ENCODE measurements around the gene SLC25A48. TPM values are rescaled to one million over a fixed set of nuclear protein-coding genes. Genes with fewer than 3 reads are reported as not detected.
A peak's percentile ranks its signal among the peaks of the same experiment; 100 is the strongest.

Gene SLC25A48
- total RNA-seq, 4 donors from 2014 or later = 1.7 to 5.7 (median 3.1) TPM

GRCh38 chr5:135916638-135917263, 82.3 kb downstream of the SLC25A48 start:
- H3K9me3 ChIP-seq = no peaks in the 10 kb centered on the region
- peaks cover 41% of the 10 kb centered on the region for H3K27me3 ChIP-seq
- H3K27ac ChIP-seq = no peak overlapping the region
- 71% methylated on average over 8 of the region's 8 CpGs for WGBS
- H3K36me3 ChIP-seq = no peaks in the 10 kb centered on the region
- no peak overlapping the region for H3K4me3 ChIP-seq
- no peak for TF ChIP-seq POLR2AphosphoS5 (IDR thresholded peaks at IDR 0.05)
- H3K4me1 ChIP-seq = no peaks in the 10 kb centered on the region
- DNase-seq (ENCODE audit: low spot score in 2 of 2) = no peak

- no peak for DNase-seq (ENCODE audit: low spot score in 2 of 2)
- Histone ChIP-seq H3K4me1 (no peaks in the 10 kb centered on the region), H3K9me3 (no peaks in the 10 kb centered on the region), H3K27me3 (peaks cover 40% of the 10 kb centered on the region), H3K4me3 (no peak overlapping the region), H3K36me3 (no peaks in the 10 kb centered on the region), H3K27ac (no peak overlapping the region)
- WGBS = 82% methylated on average over 3 of the region's 3 CpGs
- TF ChIP-seq EP300 (IDR thresholded peaks at IDR 0.05) = no peak
- TF ChIP-seq POLR2AphosphoS5 (IDR thresholded peaks at IDR 0.05) = no peak
- no peak for TF ChIP-seq POLR2A (IDR thresholded peaks at IDR 0.05)
- TF ChIP-seq CTCF (IDR thresholded peaks at IDR 0.05) = no peak
These were observed 85.7 kb downstream of the SLC25A48 start for GRCh38 chr5:135920199-135920598.

GRCh38 chr5:135921388-135921787, 86.9 kb downstream of the SLC25A48 start:
- Histone ChIP-seq H3K9me3 (no peaks in the 10 kb centered on the region), H3K36me3 (no peaks in the 10 kb centered on the region), H3K27ac (no peak overlapping the region), H3K27me3 (peaks cover 50% of the 10 kb centered on the region), H3K4me3 (no peak overlapping the region), H3K4me1 (no peaks in the 10 kb centered on the region)
- WGBS = 5% methylated on average over 1 of the region's 1 CpG
- TF ChIP-seq EP300 (IDR thresholded peaks at IDR 0.05) (no peak), CTCF (IDR thresholded peaks at IDR 0.05) (no peak), POLR2AphosphoS5 (IDR thresholded peaks at IDR 0.05) (no peak)
- DNase-seq (ENCODE audit: low spot score in 2 of 2) = no peak

GRCh38 chr5:135930029-135930948, 95.8 kb downstream of the SLC25A48 start:
- Histone ChIP-seq H3K27ac (no peak overlapping the region), H3K36me3 (no peaks in the 10 kb centered on the region), H3K9me3 (no peaks in the 10 kb centered on the region), H3K4me3 (peak overlapping the region; percentile 42), H3K4me1 (peaks cover 10% of the 10 kb centered on the region), H3K27me3 (peaks cover 68% of the 10 kb centered on the region)
- WGBS = 13% methylated on average over 28 of the region's 99 CpGs
- TF ChIP-seq CTCF (IDR thresholded peaks at IDR 0.05) = no peak
- TF ChIP-seq POLR2A (IDR thresholded peaks at IDR 0.05) = no peak
- TF ChIP-seq EP300 (IDR thresholded peaks at IDR 0.05) = no peak
- no peak for TF ChIP-seq POLR2AphosphoS5 (IDR thresholded peaks at IDR 0.05)
- DNase-seq (ENCODE audit: low spot score in 2 of 2) = no peak

- H3K36me3 ChIP-seq = no peaks in the 10 kb centered on the region
- H3K4me3 ChIP-seq = no peak overlapping the region
- H3K4me1 ChIP-seq = peaks cover 10% of the 10 kb centered on the region
- no peak for DNase-seq (ENCODE audit: low spot score in 2 of 2)
- H3K27me3 ChIP-seq = peaks cover 63% of the 10 kb centered on the region
- WGBS = 65% methylated on average over 18 of the region's 18 CpGs
- no peak overlapping the region for H3K27ac ChIP-seq
- TF ChIP-seq CTCF (IDR thresholded peaks at IDR 0.05) (no peak), POLR2A (IDR thresholded peaks at IDR 0.05) (no peak), POLR2AphosphoS5 (IDR thresholded peaks at IDR 0.05) (no peak), EP300 (IDR thresholded peaks at IDR 0.05) (no peak)
- no peaks in the 10 kb centered on the region for H3K9me3 ChIP-seq
These were observed 96.5 kb downstream of the SLC25A48 start for GRCh38 chr5:135930949-135931295.
